Stimulated activated CD8-positive, alpha-beta memory T cell treated with anti-CD3 and anti-CD28 coated beads, Interleukin-4, amount 100 ng/mL, for 24 hours (primary cell): ENCODE results near the gene CRYAA.

Experiments used
- DNase-seq: peaks from one replicate; pipeline ENCODE4 v3.0.0-alpha.2; 2020; ENCODE audit warnings: low read depth

CRYAA gene

GRCh38 chr21:43203591-43203990 is 34.8 kb downstream of the CRYAA start:
- no peak for DNase-seq

- no peak for DNase-seq
Observed at GRCh38 chr21:43204638-43205037, 35.8 kb downstream of the CRYAA start.

DNA sequence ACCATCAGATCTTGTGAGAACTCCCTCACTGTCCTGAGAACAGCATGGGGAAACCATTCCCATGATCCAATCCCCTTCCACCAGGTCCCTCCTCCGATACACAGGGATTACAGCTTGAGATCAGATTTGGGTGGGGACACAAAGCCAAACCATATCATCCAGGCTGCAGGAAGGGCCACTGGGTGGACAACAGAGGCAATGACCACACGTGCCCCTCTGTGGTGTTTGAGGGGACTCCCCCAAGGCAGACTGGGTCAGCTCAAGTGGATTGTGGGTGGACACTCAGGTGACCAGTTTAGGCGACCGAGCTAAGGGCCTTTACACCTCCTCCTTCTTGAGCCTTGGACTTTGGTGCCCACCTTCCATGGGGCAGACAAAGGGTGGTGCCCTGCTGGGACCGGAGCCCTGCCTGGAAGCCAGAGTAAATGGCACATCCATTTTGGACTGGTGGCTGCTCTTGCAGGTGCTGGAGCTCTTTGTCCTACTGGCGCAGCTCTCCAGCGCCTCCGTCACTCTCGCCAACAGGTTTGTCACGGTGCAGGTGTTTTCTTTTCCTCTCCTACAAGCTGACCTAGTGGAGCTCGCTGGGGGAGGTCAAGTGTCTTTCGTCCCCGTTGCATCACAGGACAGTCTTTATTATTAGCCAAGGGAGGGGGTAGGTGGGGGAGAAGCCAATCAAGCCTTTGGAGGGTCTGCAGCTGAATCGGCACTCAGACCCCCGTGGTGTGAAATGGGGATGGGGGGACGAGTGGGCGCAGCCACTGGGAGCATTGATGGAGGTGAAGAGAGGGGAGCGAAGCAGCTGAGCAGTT is 37.6 kb downstream of the CRYAA start:
- DNase-seq: no peak

- DNase-seq: no peak
Observed at GRCh38 chr21:43207043-43207315, 38.2 kb downstream of the CRYAA start.

GRCh38 chr21:43207868-43208267 is 39.1 kb downstream of the CRYAA start:
- DNase-seq: no peak

- DNase-seq: no peak
Observed at GRCh38 chr21:43208561-43209332, 39.9 kb downstream of the CRYAA start.

GRCh38 chr21:43209575-43210453 is 41.0 kb downstream of the CRYAA start:
- DNase-seq: no peak

- DNase-seq: no peak
Observed at GRCh38 chr21:43210454-43211071, 41.8 kb downstream of the CRYAA start.

DNA sequence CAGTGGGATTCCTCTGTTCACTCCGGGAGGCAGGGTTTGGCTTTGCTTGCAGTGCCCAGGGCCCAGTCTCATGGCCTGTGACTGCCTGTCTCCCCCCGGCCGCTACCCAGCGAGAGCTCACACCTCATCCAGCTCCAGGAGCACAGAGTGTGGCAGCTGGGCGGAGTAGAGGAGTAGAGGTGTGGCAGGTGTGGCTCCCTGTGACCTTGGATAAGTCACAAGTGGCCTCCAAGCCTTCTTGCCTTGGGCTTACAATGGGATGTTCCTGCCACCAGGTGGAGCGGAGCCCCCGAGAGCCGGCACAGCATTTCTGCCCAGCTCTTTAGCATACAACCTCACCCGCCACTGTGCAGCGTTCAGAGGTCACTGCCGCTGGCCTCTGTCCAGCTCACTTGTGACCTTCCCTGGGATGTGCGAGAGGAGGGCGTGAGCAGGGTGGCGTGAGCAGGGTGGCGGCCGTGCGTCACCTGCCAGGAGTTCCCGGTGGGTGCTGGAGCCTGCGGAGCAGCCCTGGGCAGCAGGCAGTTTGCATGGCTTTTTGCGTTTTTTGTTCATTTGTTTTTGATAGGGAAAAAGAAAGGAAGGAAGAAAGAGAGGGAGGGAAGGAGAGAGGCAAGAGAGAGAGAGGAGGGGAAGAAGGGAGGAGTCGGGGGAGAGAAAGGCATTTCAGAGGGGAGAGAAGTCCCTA is 42.4 kb downstream of the CRYAA start:
- no peak for DNase-seq

- no peak for DNase-seq
Observed at GRCh38 chr21:43211760-43212115, 42.9 kb downstream of the CRYAA start.
